HCT116 (cell line): ENCODE measurements around the gene RPS6KA2. TPM values are rescaled to one million over a fixed set of nuclear protein-coding genes. Genes with fewer than 3 reads are reported as not detected.

Experiments used
- ATAC-seq: fragments of 200-7000 bp; cut with Tn5 transposase; 2 replicates; pipeline ENCODE4 v1.9.1; 2020; ENCODE audit warnings: mild to moderate bottlenecking, moderate library complexity
- BruUV-seq: library from RNA; stranded (reverse); fragments of 400-500 nt; replicated peaks from 2 replicates; lab custom pipeline; 2021; lab: Mats Ljungman, UMichigan
- CTCF ChIA-PET: fragments of 300-600 bp; sonication (Branson Sonifier 250); formaldehyde crosslinking; loops from one replicate; lab custom pipeline; 2021; ENCODE audit warnings: antibody characterized with exemption; lab: Charles Lee
- POLR2A ChIA-PET: fragments of 300-600, 350-600 bp; sonication (Branson Sonifier 250); formaldehyde crosslinking; loops from one replicate; lab custom pipeline; 2021; ENCODE audit warnings: antibody characterized with exemption; lab: Charles Lee
- RAD21 ChIA-PET, 2 experiments: fragments of 300-600 bp; sonication (Branson Sonifier 250); formaldehyde crosslinking; loops; one replicate each; lab custom pipeline; 2023; ENCODE audit warnings: low total read pairs in 2 of 2; ENCODE audit not compliant: uncharacterized antibody in 2 of 2, unreplicated experiment in 2 of 2, low non-redundant PET in 1 of 2; lab: Charles Lee
- DNase-seq: peaks from one replicate; pipeline ENCODE4 v3.0.0-alpha.2; 2010; ENCODE audit warnings: low read depth, low spot score
- H2AFZ ChIP-seq: fragments of 200-600 bp; shearing (Covaris generic), sonication (generic); 2 replicates; pipeline ENCODE4 v1.6.1; 2017; ENCODE audit warnings: low read depth, mixed run types, mixed read lengths, antibody characterized with exemption, low read length; ENCODE audit not compliant: poor library complexity, severe bottlenecking
- H3K27ac ChIP-seq: 2 replicates; pipeline ENCODE4 v1.5.1; 2012; ENCODE audit warnings: low read depth, low read length
- H3K27me3 ChIP-seq: fragments of 200-600 bp; sonication (generic); 2 replicates; pipeline ENCODE4 v1.6.1; 2016; ENCODE audit warnings: mixed run types, low read length, mixed read lengths; ENCODE audit not compliant: insufficient read depth
- H3K36me3 ChIP-seq, 2 experiments: fragments of 200-500 bp in 1 of 2; fragments of 200-600 bp in 1 of 2; sonication (Bioruptor generic) in 1 of 2; sonication (generic) in 1 of 2; 2 replicates each; pipeline versions ENCODE4 v1.5.1 to v1.6.1; 2014 to 2016; ENCODE audit warnings: low read length in 2 of 2, inconsistent platforms in 1 of 2, mixed read lengths in 1 of 2, mixed run types in 1 of 2; ENCODE audit not compliant: insufficient read depth in 2 of 2, control insufficient read depth in 1 of 2
- H3K4me1 ChIP-seq, 2 experiments: fragments of 200-600 bp in 1 of 2; sonication (generic) in 1 of 2; 2 replicates each; pipeline versions ENCODE4 v1.5.1 to v1.6.1; 2012 to 2017; ENCODE audit warnings: low read length in 2 of 2, inconsistent platforms in 1 of 2, mild to moderate bottlenecking in 1 of 2, mixed read lengths in 1 of 2, mixed run types in 1 of 2, moderate library complexity in 1 of 2; ENCODE audit not compliant: insufficient read depth in 2 of 2, control insufficient read depth in 1 of 2
- H3K4me2 ChIP-seq: fragments of 200-600 bp; sonication (generic); 2 replicates; pipeline ENCODE4 v1.6.1; 2017; ENCODE audit warnings: mixed run types, low read length, mixed read lengths
- H3K4me3 ChIP-seq, 2 experiments: fragments of 200-600 bp in 1 of 2; sonication (generic) in 1 of 2; replicated peaks in 1 of 2; 2 replicates each; pipeline ENCODE4 v1.5.1; 2011 to 2016; ENCODE audit warnings: low read length in 2 of 2, control low read depth in 1 of 2, low read depth in 1 of 2, mild to moderate bottlenecking in 1 of 2, mixed read lengths in 1 of 2, mixed run types in 1 of 2
- H3K79me2 ChIP-seq: fragments of 200-600 bp; sonication (generic); 2 replicates; pipeline ENCODE4 v1.6.1; 2017; ENCODE audit warnings: mild to moderate bottlenecking, mixed run types, low read length, moderate library complexity, mixed read lengths; ENCODE audit not compliant: insufficient read depth
- H3K9ac ChIP-seq: fragments of 200-600 bp; sonication (generic); 2 replicates; pipeline ENCODE4 v1.6.1; 2016; ENCODE audit warnings: low read length, mixed read lengths
- H3K9me2 ChIP-seq: fragments of 200-600 bp; sonication (generic), shearing (Covaris generic); 2 replicates; pipeline ENCODE4 v1.6.1; 2017; ENCODE audit warnings: mixed run types, mild to moderate bottlenecking, moderate library complexity; ENCODE audit not compliant: insufficient read depth
- H3K9me3 ChIP-seq, 2 experiments: fragments of 200-500 bp in 1 of 2; fragments of 200-600 bp in 1 of 2; sonication (Bioruptor generic) in 1 of 2; sonication (generic) in 1 of 2; 2 replicates each; pipeline ENCODE4 v1.6.1; 2014 to 2017; ENCODE audit warnings: low read length in 2 of 2, mixed read lengths in 2 of 2, inconsistent platforms in 1 of 2, low read depth in 1 of 2, mild to moderate bottlenecking in 1 of 2, mixed run types in 1 of 2, moderate library complexity in 1 of 2; ENCODE audit not compliant: control insufficient read depth in 1 of 2, insufficient read depth in 1 of 2
- H4K20me1 ChIP-seq: fragments of 200-600 bp; sonication (generic), shearing (Covaris generic); 2 replicates; pipeline ENCODE4 v1.6.1; 2017; ENCODE audit warnings: mixed run types, mild to moderate bottlenecking, moderate library complexity; ENCODE audit not compliant: insufficient read depth
- CBX3 ChIP-seq: IDR thresholded peaks from 2 replicates; pipeline ENCODE4 v1.6.1; 2012; ENCODE audit warnings: low read depth
- EGR1 ChIP-seq: IDR thresholded peaks from 2 replicates; pipeline ENCODE4 v1.6.1; 2012; ENCODE audit warnings: low read depth
- ELF1 ChIP-seq: IDR thresholded peaks from 2 replicates; pipeline ENCODE4 v1.6.1; 2012; ENCODE audit warnings: low read depth, borderline replicate concordance
- EZH2 ChIP-seq: fragments of 200-600 bp; sonication (generic); IDR thresholded peaks from 2 replicates; pipeline ENCODE4 v1.6.1; 2017; ENCODE audit warnings: antibody characterized with exemption, mixed run types
- EZH2phosphoT487 ChIP-seq: fragments of 200-600 bp; IDR thresholded peaks from 2 replicates; pipeline ENCODE4 v1.6.1; 2018; ENCODE audit warnings: antibody characterized with exemption, borderline replicate concordance
- FOSL1 ChIP-seq: IDR thresholded peaks from 2 replicates; pipeline ENCODE4 v1.6.1; 2012; ENCODE audit warnings: low read depth
- JUND ChIP-seq: IDR thresholded peaks from 2 replicates; pipeline ENCODE4 v1.6.1; 2012
- POLR2A ChIP-seq: IDR thresholded peaks from 2 replicates; pipeline ENCODE4 v1.7.0; 2011; ENCODE audit warnings: borderline replicate concordance; ENCODE audit not compliant: insufficient read depth, insufficient read length; ENCODE audit errors: extremely low read depth
- POLR2AphosphoS5 ChIP-seq: IDR thresholded peaks from 2 replicates; pipeline ENCODE4 v1.6.1; 2011; ENCODE audit warnings: mild to moderate bottlenecking, low read depth, low read length, moderate library complexity
- SIN3A ChIP-seq: IDR thresholded peaks from 2 replicates; pipeline ENCODE4 v1.6.1; 2012; ENCODE audit warnings: low read depth
- TCF7L2 ChIP-seq: IDR thresholded peaks from 2 replicates; pipeline ENCODE4 v1.7.0; 2011; ENCODE audit warnings: borderline replicate concordance, inconsistent platforms; ENCODE audit not compliant: insufficient read depth, insufficient read length; ENCODE audit errors: extremely low read depth
- YY1 ChIP-seq: IDR thresholded peaks from 2 replicates; pipeline ENCODE4 v1.6.1; 2011; ENCODE audit warnings: low read length, low read depth, moderate library complexity, mild to moderate bottlenecking; ENCODE audit not compliant: insufficient replicate concordance; ENCODE audit errors: extremely low read depth
- ZFX ChIP-seq: fragments of 450-650 bp; IDR thresholded peaks from 2 replicates; pipeline ENCODE4 v1.6.1; 2017
- ZNF274 ChIP-seq: fragments of 200-500 bp; sonication (Bioruptor generic); IDR thresholded peaks from 2 replicates; pipeline ENCODE4 v1.6.1; 2014; ENCODE audit warnings: mild to moderate bottlenecking, low read depth, low read length, inconsistent platforms
- intact Hi-C: fragments of 100-400 bp; cut with micrococcal nuclease; formaldehyde crosslinking; loops from 2 replicates; pipeline ENCODE4 v1.10.0; 2022
- total RNA-seq: library from RNA; stranded (reverse); gene quantifications from one replicate; pipeline ENCODE4 v1.2.1, GENCODE V29; 2021; ENCODE audit not compliant: unreplicated experiment
- TF ChIP-seq, protein P1 (sequence below): IDR thresholded peaks from 2 replicates; pipeline ENCODE4 v1.6.1; 2011; ENCODE audit warnings: mild to moderate bottlenecking, low read length, moderate library complexity; ENCODE audit not compliant: insufficient replicate concordance; ENCODE audit errors: extremely low read depth
- TF ChIP-seq, protein P2 (sequence below): IDR thresholded peaks from 2 replicates; pipeline ENCODE4 v1.6.1; 2012
- TF ChIP-seq, protein P3 (sequence below), 3 experiments: fragments of 200-600 bp in 1 of 3; sonication (generic) in 1 of 3; IDR thresholded peaks in 2 of 3; conservative IDR thresholded peaks in 1 of 3; 2 replicates each; pipeline ENCODE4 v1.5.1; 2012 to 2017; ENCODE audit warnings: low read depth in 2 of 3, low read length in 2 of 3, antibody characterized with exemption in 1 of 3, borderline replicate concordance in 1 of 3, control low read depth in 1 of 3, mild to moderate bottlenecking in 1 of 3, mixed read lengths in 1 of 3, mixed run types in 1 of 3, moderate library complexity in 1 of 3; ENCODE audit not compliant: insufficient read depth in 1 of 3
- TF ChIP-seq, protein P4 (sequence below): IDR thresholded peaks from 2 replicates; pipeline ENCODE4 v1.6.1; 2012

The RPS6KA2 gene
- total RNA-seq, 1 experiment from 2014 or later, result 8.5 TPM

DNA sequence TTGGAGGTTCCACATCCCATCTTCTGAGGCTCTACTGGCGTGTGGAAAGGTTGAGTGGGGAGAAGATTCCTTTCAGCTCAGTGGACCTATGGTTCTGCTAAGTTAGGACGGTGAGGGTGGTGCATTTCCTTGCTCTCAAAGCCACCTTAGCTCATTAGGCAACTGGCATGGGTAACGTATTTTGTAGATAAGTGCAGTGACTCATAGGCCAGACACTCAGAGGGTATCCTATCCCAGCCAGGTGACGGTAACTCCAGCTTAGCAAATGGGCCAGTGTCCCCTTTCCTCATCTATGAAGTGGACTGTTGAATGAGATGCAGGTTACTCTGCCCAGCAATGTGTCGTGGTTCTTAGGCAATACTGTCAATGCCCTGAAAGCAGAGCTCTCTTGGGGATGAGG lies 3.7 kb downstream of the RPS6KA2 start:
- H3K79me2 ChIP-seq, result no peaks in the 10 kb centered on the region
- H3K27me3 ChIP-seq, result no peaks in the 10 kb centered on the region
- DNase-seq, result no peak
- no peaks in the 10 kb centered on the region for H3K36me3 ChIP-seq
- H3K9me2 ChIP-seq, result no peaks in the 10 kb centered on the region
- ATAC-seq, result no peak
- ChIA-PET CTCF (no interaction called here), RAD21 (no interaction called here), POLR2A (no interaction called here)
- H3K4me3 ChIP-seq, result no peak overlapping the region
- peak overlapping the region; percentile 25 for H3K4me2 ChIP-seq
- intact Hi-C loops, result no loop called here
- no peak overlapping the region for H3K27ac ChIP-seq
- H2AFZ ChIP-seq, result no peak overlapping the region
- H3K9ac ChIP-seq, result no peak overlapping the region
- no TSS peak for BruUV-seq
- no peak for TF ChIP-seq EZH2phosphoT487
- no peak for TF ChIP-seq POLR2AphosphoS5
- peaks cover 8 to 30% of the 10 kb centered on the region in 2 experiments; a peak in 3 of 4 replicates for H3K4me1 ChIP-seq
- no peaks in the 10 kb centered on the region for H3K9me3 ChIP-seq
- no peaks in the 10 kb centered on the region for H4K20me1 ChIP-seq

DNA sequence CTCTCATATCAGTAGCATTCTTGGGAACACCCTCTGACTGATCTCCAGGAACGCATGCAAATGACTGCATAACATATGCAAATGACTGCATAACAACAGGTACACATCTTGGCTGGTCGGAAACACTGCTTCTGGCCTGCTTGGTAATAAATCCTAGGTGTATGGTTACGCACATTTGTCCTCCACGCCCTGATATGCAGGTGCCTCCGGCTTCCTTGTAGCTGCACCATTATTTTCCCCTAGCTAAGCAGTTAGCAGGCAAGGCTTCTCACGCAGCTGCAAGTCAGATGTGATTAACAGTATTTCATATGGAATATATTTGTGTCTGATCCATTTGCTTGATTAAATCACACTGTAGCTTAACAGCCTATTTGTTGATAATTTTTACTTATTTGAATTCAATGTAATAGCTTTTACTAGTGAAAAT lies 5.9 kb downstream of the RPS6KA2 start:
- no peaks in the 10 kb centered on the region for H3K9me2 ChIP-seq
- CTCF ChIA-PET, result no interaction called here
- H2AFZ ChIP-seq, result no peak overlapping the region
- H4K20me1 ChIP-seq, result no peaks in the 10 kb centered on the region
- no peaks in the 10 kb centered on the region for H3K79me2 ChIP-seq
- POLR2A ChIA-PET, result no interaction called here
- DNase-seq, result no peak
- H3K4me3 ChIP-seq, result no peak overlapping the region
- RAD21 ChIA-PET, result no interaction called here
- intact Hi-C loops, result no loop called here
- no peak overlapping the region for H3K27ac ChIP-seq
- H3K9me3 ChIP-seq, result no peaks in the 10 kb centered on the region
- H3K4me2 ChIP-seq, result no peak overlapping the region
- H3K36me3 ChIP-seq, result no peaks in the 10 kb centered on the region
- ATAC-seq, result no peak
- no peak overlapping the region for H3K9ac ChIP-seq
- H3K4me1 ChIP-seq, result peaks cover 3 to 16% of the 10 kb centered on the region in 2 experiments; a peak in 2 of 4 replicates
- no TSS peak for BruUV-seq
- no peaks in the 10 kb centered on the region for H3K27me3 ChIP-seq
- TF ChIP-seq POLR2AphosphoS5 (no peak), TCF7L2 (no peak), POLR2A (no peak), ZFX (no peak), ZNF274 (no peak), EZH2phosphoT487 (no peak), CBX3 (no peak), YY1 (no peak), ELF1 (no peak), SIN3A (no peak), JUND (no peak), FOSL1 (no peak), EGR1 (no peak), EZH2 (no peak)
- TF ChIP-seq, protein P1, sequence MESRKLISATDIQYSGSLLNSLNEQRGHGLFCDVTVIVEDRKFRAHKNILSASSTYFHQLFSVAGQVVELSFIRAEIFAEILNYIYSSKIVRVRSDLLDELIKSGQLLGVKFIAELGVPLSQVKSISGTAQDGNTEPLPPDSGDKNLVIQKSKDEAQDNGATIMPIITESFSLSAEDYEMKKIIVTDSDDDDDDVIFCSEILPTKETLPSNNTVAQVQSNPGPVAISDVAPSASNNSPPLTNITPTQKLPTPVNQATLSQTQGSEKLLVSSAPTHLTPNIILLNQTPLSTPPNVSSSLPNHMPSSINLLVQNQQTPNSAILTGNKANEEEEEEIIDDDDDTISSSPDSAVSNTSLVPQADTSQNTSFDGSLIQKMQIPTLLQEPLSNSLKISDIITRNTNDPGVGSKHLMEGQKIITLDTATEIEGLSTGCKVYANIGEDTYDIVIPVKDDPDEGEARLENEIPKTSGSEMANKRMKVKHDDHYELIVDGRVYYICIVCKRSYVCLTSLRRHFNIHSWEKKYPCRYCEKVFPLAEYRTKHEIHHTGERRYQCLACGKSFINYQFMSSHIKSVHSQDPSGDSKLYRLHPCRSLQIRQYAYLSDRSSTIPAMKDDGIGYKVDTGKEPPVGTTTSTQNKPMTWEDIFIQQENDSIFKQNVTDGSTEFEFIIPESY, result no peak
- TF ChIP-seq, protein P2, sequence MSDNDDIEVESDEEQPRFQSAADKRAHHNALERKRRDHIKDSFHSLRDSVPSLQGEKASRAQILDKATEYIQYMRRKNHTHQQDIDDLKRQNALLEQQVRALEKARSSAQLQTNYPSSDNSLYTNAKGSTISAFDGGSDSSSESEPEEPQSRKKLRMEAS, result no peak
- TF ChIP-seq, protein P3, sequence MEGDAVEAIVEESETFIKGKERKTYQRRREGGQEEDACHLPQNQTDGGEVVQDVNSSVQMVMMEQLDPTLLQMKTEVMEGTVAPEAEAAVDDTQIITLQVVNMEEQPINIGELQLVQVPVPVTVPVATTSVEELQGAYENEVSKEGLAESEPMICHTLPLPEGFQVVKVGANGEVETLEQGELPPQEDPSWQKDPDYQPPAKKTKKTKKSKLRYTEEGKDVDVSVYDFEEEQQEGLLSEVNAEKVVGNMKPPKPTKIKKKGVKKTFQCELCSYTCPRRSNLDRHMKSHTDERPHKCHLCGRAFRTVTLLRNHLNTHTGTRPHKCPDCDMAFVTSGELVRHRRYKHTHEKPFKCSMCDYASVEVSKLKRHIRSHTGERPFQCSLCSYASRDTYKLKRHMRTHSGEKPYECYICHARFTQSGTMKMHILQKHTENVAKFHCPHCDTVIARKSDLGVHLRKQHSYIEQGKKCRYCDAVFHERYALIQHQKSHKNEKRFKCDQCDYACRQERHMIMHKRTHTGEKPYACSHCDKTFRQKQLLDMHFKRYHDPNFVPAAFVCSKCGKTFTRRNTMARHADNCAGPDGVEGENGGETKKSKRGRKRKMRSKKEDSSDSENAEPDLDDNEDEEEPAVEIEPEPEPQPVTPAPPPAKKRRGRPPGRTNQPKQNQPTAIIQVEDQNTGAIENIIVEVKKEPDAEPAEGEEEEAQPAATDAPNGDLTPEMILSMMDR (IDR thresholded peaks at IDR 0.05 in 2 of 3, conservative IDR thresholded peaks at IDR 0.05 in 1 of 3; ENCODE audit: borderline replicate concordance in 1 of 3, insufficient read depth in 1 of 3, low read depth in 2 of 3, low read length in 2 of 3), result no peak
- TF ChIP-seq, protein P4, sequence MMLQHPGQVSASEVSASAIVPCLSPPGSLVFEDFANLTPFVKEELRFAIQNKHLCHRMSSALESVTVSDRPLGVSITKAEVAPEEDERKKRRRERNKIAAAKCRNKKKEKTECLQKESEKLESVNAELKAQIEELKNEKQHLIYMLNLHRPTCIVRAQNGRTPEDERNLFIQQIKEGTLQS, result no peak
